Colonic mucosa (tissue), 4 donors: ENCODE measurements around the gene NPAS4. TPM values are rescaled to one million over a fixed set of nuclear protein-coding genes. Genes with fewer than 3 reads are reported as not detected.
"Not testable (repeated sequence)": the region's sequence is repeated elsewhere in the genome, so short reads cannot be mapped to it uniquely, and the experiment has no call there.

Source experiments
- DNase-seq: peaks from one replicate; pipeline ENCODE4 v3.0.0-alpha.2; 2020
- H3K27ac ChIP-seq: fragments of 200-600 bp; one replicate; pipeline ENCODE4 v1.8.0; 2021
- H3K27me3 ChIP-seq: fragments of 200-600 bp; one replicate; pipeline ENCODE4 v1.8.0; 2021
- H3K36me3 ChIP-seq: fragments of 200-600 bp; one replicate; pipeline ENCODE4 v1.8.0; 2021
- H3K4me1 ChIP-seq: fragments of 200-600 bp; one replicate; pipeline ENCODE4 v1.8.0; 2021; ENCODE audit warnings: mild to moderate bottlenecking
- H3K4me3 ChIP-seq: fragments of 200-600 bp; one replicate; pipeline ENCODE4 v1.8.0; 2021
- H3K9ac ChIP-seq, 2 donors: one replicate each; pipeline ENCODE4 v1.7.0; 2013; ENCODE audit warnings: control low read depth in 2 of 2, low read depth in 2 of 2, low read length in 2 of 2
- H3K9me3 ChIP-seq: fragments of 200-600 bp; one replicate; pipeline ENCODE4 v1.8.0; 2021
- CTCF ChIP-seq: fragments of 200-600 bp; IDR thresholded peaks from one replicate; pipeline ENCODE4 v1.8.0; 2022; ENCODE audit warnings: antibody characterized with exemption, mild to moderate bottlenecking
- intact Hi-C: fragments of 100-400 bp; cut with DNase I; formaldehyde crosslinking; loops from one replicate; pipeline ENCODE4 v1.14.1; 2022
- total RNA-seq, 2 donors: library from RNA; stranded (reverse); fragmentation: NEBNext Ultra II Directional in 1 of 2; extraction: Animal tissue kit (Norgen Biotek cat#: 25700) in 1 of 2; gene quantifications; one replicate each; pipeline ENCODE4 v1.2.1, GENCODE V29; 2021
- donor health status: healthy.
- donor health status: DM: no; HTN: no; CAD: no.
- donor health status: DM: no; HTN: no; CAD: no.

The NPAS4 gene
- total RNA-seq, 2 donors from 2014 or later = 0.17 to 0.37 TPM

DNA sequence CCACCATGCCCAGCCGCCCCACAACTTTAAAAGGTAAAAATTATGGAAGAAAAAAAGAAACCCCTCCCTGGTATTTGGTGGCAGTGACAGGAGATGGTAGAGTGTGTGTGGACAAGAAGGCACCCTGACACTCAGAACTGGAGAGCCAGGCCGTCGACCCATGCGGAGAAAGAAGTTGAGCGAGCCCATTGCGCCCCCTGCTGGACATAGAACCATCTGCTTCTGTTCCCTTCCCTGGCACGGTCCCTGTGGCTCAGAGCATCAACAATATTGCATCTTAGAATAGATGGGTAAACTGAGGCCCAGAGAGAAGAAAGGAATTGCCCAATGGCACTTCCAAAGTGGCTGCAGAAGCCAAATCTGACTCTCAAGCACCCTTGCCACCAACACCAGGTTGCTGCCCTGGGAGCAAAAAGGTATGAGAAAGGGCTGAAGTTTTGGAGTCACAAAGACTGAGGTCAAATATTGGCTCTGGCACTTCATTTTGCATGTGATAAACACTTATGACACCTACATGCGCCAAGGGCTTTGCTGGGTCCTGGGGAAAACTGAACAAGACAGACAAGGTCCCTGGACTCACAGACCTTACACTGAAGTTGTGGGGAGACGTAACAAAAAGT lies 9.3 kb downstream of the NPAS4 start:
- Histone ChIP-seq H3K36me3 (no peaks in the 10 kb centered on the region), H3K9ac (no peak overlapping the region), H3K9me3 (no peaks in the 10 kb centered on the region), H3K4me1 (no peaks in the 10 kb centered on the region), H3K27ac (no peak overlapping the region), H3K27me3 (no peaks in the 10 kb centered on the region), H3K4me3 (no peak overlapping the region)
- intact Hi-C loops = no loop called here
- peak; percentile 75 for TF ChIP-seq CTCF
- DNase-seq = peak; percentile 65

DNA sequence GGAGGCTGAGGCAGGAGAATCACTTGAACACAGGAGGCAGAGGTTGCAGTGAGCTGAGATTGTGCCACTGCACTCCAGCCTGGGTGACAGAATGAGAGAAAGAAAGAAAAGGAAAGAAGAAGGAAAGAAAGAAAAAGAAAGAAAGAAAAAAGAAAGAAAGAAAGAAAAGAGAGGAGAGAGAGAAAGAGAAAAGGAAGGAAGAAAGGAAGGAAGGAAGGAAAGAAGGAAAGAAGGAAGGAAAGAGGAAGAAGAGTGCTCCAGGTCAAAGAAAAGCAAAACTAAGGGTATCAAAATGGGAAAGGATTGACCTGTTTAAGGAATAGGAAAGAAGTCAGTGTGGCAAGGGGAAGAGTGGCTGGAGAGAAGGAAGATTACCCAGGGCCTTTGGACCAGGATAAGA lies 10.5 kb downstream of the NPAS4 start:
- H3K9ac ChIP-seq, H3K27ac ChIP-seq, H3K4me3 ChIP-seq, H3K27me3 ChIP-seq, H3K9me3 ChIP-seq, H3K4me1 ChIP-seq, DNase-seq, H3K36me3 ChIP-seq, intact Hi-C loops: not testable (repeated sequence)

GRCh38 chr11:66431871-66432329 lies 11.1 kb downstream of the NPAS4 start:
- H3K4me3 ChIP-seq, DNase-seq, H3K9ac ChIP-seq, H3K4me1 ChIP-seq, H3K9me3 ChIP-seq, H3K27ac ChIP-seq, H3K27me3 ChIP-seq, intact Hi-C loops, H3K36me3 ChIP-seq: not testable (repeated sequence)

- no peaks in the 10 kb centered on the region for H3K9me3 ChIP-seq
- peaks cover 4% of the 10 kb centered on the region for H3K36me3 ChIP-seq
Measured at GRCh38 chr11:66432597-66432996, 11.8 kb downstream of the NPAS4 start.

GRCh38 chr11:66437979-66438503 lies 17.2 kb downstream of the NPAS4 start:
- DNase-seq = peak; percentile 44
- Histone ChIP-seq H3K27me3 (no peaks in the 10 kb centered on the region), H3K4me1 (peaks cover 3% of the 10 kb centered on the region), H3K4me3 (peak overlapping the region; percentile 97), H3K9me3 (no peaks in the 10 kb centered on the region), H3K9ac (peak overlapping the region; percentile 76 to 77), H3K27ac (peak overlapping the region; percentile 42), H3K36me3 (peaks cover 4% of the 10 kb centered on the region)
- TF ChIP-seq CTCF = no peak
- intact Hi-C loops = no loop called here

More at GRCh38 chr11:66432597-66432996, 11.8 kb downstream of the NPAS4 start:
- DNase-seq = no peak
- no peak for TF ChIP-seq CTCF
- Histone ChIP-seq H3K4me3 (no peak overlapping the region), H3K4me1 (no peaks in the 10 kb centered on the region), H3K9ac (no peak overlapping the region), H3K27me3 (no peaks in the 10 kb centered on the region), H3K27ac (no peak overlapping the region)
- intact Hi-C loops = no loop called here

GRCh38 chr11:66438504-66439466 lies 17.9 kb downstream of the NPAS4 start, which contains the start of gene MRPL11:
Gene MRPL11, minus strand, starts transcription at chr11:66438848. Its CDS starts 94 bp downstream, at chr11:66438754.
- H3K36me3 ChIP-seq = peaks cover 4% of the 10 kb centered on the region
- no peaks in the 10 kb centered on the region for H3K9me3 ChIP-seq
- peak within 1 kb of the TSS; percentile 97 for H3K4me3 ChIP-seq
- H3K4me1 ChIP-seq = peaks cover 3% of the 10 kb centered on the region
- TF ChIP-seq CTCF = peak; percentile 48
- H3K9ac ChIP-seq = peak within 1 kb of the TSS; percentile 76 to 77
- peak within 1 kb of the TSS; percentile 42 for H3K27ac ChIP-seq
- intact Hi-C loops = no loop called here
- H3K27me3 ChIP-seq = no peaks in the 10 kb centered on the region
- DNase-seq = peak; percentile 96

DNA sequence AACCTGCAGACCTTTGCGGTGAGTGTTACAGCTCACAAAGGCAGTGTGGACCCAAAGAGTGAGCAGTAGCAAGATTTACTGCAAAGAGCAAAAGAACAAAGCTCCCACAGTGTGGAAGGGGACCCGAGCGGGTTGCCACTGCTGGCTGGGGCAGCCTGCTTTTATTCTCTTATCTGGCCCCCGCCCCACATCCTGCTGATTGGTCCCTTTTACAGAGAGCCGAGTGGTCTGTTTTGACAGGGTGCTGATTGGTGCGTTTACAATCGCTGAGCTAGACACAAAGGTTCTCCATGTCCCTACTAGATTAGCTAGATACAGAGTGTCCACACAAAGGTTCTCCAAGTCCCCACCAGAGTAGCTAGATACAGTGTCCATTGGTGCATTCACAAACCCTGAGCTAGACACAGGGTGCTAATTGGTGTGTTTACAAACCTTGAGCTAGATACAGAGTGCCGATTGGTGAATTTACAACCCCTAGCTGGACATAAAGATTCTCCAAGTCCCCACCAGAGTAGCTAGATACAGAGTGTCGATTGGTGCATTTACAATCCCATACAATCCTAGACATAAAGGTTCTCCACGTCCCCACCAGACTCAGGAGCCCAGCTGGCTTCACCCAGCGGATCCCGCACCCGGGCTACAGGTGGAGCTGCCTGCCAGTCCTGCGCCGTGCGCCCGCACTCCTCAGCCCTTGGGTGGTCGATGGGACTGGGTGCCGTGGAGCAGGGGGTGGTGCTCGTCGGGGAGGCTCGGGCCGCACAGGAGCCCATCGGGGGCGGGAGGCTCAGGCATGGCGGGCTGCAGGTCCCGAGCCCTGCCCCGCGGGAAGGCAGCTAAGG lies 19.5 kb downstream of the NPAS4 start:
- H3K36me3 ChIP-seq, DNase-seq, H3K9me3 ChIP-seq, H3K4me3 ChIP-seq, H3K27ac ChIP-seq, H3K9ac ChIP-seq, H3K4me1 ChIP-seq, intact Hi-C loops, H3K27me3 ChIP-seq: not testable (repeated sequence)

GRCh38 chr11:66440940-66441282 lies 20.1 kb downstream of the NPAS4 start:
- DNase-seq, intact Hi-C loops, H3K9me3 ChIP-seq: not testable (repeated sequence)

More at GRCh38 chr11:66440940-66441282, 20.1 kb downstream of the NPAS4 start:
- not testable (repeated sequence) for H3K4me3 ChIP-seq, H3K27ac ChIP-seq, H3K9ac ChIP-seq, H3K36me3 ChIP-seq, H3K27me3 ChIP-seq, H3K4me1 ChIP-seq
